Mesendoderm (in vitro differentiated cells): Measurements from ENCODE around the gene ABCB11. TPM values are rescaled to one million over a fixed set of nuclear protein-coding genes. Genes with fewer than 3 reads are reported as not detected.
A peak's percentile ranks its signal among the peaks of the same experiment; 100 is the strongest.

Source experiments
- DNase-seq: peaks from one replicate; pipeline ENCODE4 v3.0.0; 2013
- H2AK5ac ChIP-seq: 2 replicates; pipeline ENCODE4 v1.6.1; 2013; ENCODE audit warnings: low read length, inconsistent platforms
- H2BK120ac ChIP-seq: 2 replicates; pipeline ENCODE4 v1.6.1; 2013; ENCODE audit warnings: low read depth, mild to moderate bottlenecking, low read length, moderate library complexity, mixed read lengths
- H2BK15ac ChIP-seq: replicated peaks from 2 replicates; pipeline ENCODE4 v1.6.1; 2013; ENCODE audit warnings: low read depth, mild to moderate bottlenecking, moderate library complexity
- H2BK5ac ChIP-seq: 2 replicates; pipeline ENCODE4 v1.6.1; 2013; ENCODE audit warnings: low read length, inconsistent platforms
- H3K18ac ChIP-seq: 2 replicates; pipeline ENCODE4 v1.6.1; 2013; ENCODE audit warnings: mild to moderate bottlenecking, low read length, mixed read lengths
- H3K23ac ChIP-seq: one replicate; pipeline ENCODE4 v1.6.1; 2013; ENCODE audit warnings: low read length
- H3K27ac ChIP-seq: 2 replicates; pipeline ENCODE4 v1.5.1; 2013; ENCODE audit warnings: low read depth, mild to moderate bottlenecking, inconsistent platforms, low read length, moderate library complexity
- H3K27me3 ChIP-seq: 2 replicates; pipeline ENCODE4 v1.6.1; 2013; ENCODE audit warnings: low read length, control low read depth, mild to moderate bottlenecking, inconsistent platforms; ENCODE audit not compliant: insufficient read depth, poor library complexity
- H3K36me3 ChIP-seq: 2 replicates; pipeline ENCODE4 v1.6.1; 2013; ENCODE audit warnings: low read length, inconsistent platforms; ENCODE audit not compliant: control insufficient read depth, insufficient read depth
- H3K4ac ChIP-seq: one replicate; pipeline ENCODE4 v1.6.1; 2013; ENCODE audit warnings: low read depth, mild to moderate bottlenecking, low read length, moderate library complexity
- H3K4me1 ChIP-seq: 2 replicates; pipeline ENCODE4 v1.6.1; 2013; ENCODE audit warnings: low read depth, low read length, inconsistent platforms; ENCODE audit not compliant: control insufficient read depth
- H3K4me2 ChIP-seq: 2 replicates; pipeline ENCODE4 v1.6.1; 2013; ENCODE audit warnings: low read length
- H3K4me3 ChIP-seq: 2 replicates; pipeline ENCODE4 v1.5.1; 2013; ENCODE audit warnings: mild to moderate bottlenecking, low read length
- H3K56ac ChIP-seq: one replicate; pipeline ENCODE4 v1.6.1; 2013; ENCODE audit warnings: low read length
- H3K79me1 ChIP-seq: 2 replicates; pipeline ENCODE4 v1.6.1; 2013; ENCODE audit warnings: low read length, inconsistent platforms
- H3K79me2 ChIP-seq: 2 replicates; pipeline ENCODE4 v1.6.1; 2013; ENCODE audit warnings: mild to moderate bottlenecking, low read length; ENCODE audit not compliant: control insufficient read depth, insufficient read depth
- H3K9ac ChIP-seq: 2 replicates; pipeline ENCODE4 v1.6.1; 2013; ENCODE audit warnings: low read length, inconsistent platforms
- H4K5ac ChIP-seq: one replicate; pipeline ENCODE4 v1.6.1; 2013; ENCODE audit warnings: low read length
- H4K8ac ChIP-seq: one replicate; pipeline ENCODE4 v1.6.1; 2013; ENCODE audit warnings: low read depth, mild to moderate bottlenecking, control low read depth, low read length, moderate library complexity
- WGBS: extraction: QIAGEN DNeasy Blood & Tissue Kit; methylation state at CpG from one replicate; pipeline ENCODE4 v1.1.7; 2013; ENCODE audit warnings: low lambda C conversion rate, missing lambda C conversion rate; ENCODE audit not compliant: insufficient coverage; ENCODE audit errors: extremely low coverage; 5-methylcytosine and 5-hydroxymethylcytosine counted together
- polyA plus RNA-seq, 2 experiments: library from polyadenylated mRNA; stranded (reverse); fragments of 200-250 nt; gene quantifications; one replicate each; pipeline ENCODE4 v1.2.3, GENCODE V29; 2013

ABCB11 gene
- polyA plus RNA-seq (2013, experiment 1 of 2): 0.03 TPM
- polyA plus RNA-seq (2013, experiment 2 of 2): 0.03 TPM

- Histone ChIP-seq H3K4me3 (no peak within 1 kb of the TSS), H3K4ac (no peak within 1 kb of the TSS), H3K4me1 (no peaks in the 10 kb centered on the region), H2BK120ac (peak within 1 kb of the TSS; percentile 95), H4K5ac (no peak within 1 kb of the TSS), H3K9ac (no peak within 1 kb of the TSS), H3K56ac (no peak within 1 kb of the TSS), H3K23ac (no peak within 1 kb of the TSS), H3K36me3 (no peaks in the 10 kb centered on the region), H4K8ac (no peak within 1 kb of the TSS), H2AK5ac (no peak within 1 kb of the TSS), H2BK15ac (peak within 1 kb of the TSS; percentile 59), H3K79me2 (no peaks in the 10 kb centered on the region), H3K79me1 (no peaks in the 10 kb centered on the region), H2BK5ac (no peak within 1 kb of the TSS), H3K18ac (no peak within 1 kb of the TSS), H3K27me3 (no peaks in the 10 kb centered on the region), H3K4me2 (no peak within 1 kb of the TSS), H3K27ac (no peak within 1 kb of the TSS)
- WGBS: no CpG with 5 or more reads among the region's 3 CpGs
- DNase-seq: no peak
Observed at GRCh38 chr2:169031202-169031601, at the start of gene ABCB11. Gene ABCB11, minus strand, starts transcription at chr2:169031324. Its CDS starts 13,199 bp downstream, at chr2:169018125.

GRCh38 chr2:169080250-169081069 lies 49.3 kb upstream of the ABCB11 start:
- Histone ChIP-seq H2AK5ac (no peak overlapping the region), H3K27me3 (no peaks in the 10 kb centered on the region), H3K27ac (no peak overlapping the region), H2BK15ac (no peak overlapping the region), H3K23ac (no peak overlapping the region), H3K4me3 (no peak overlapping the region), H3K9ac (no peak overlapping the region), H3K4me2 (no peak overlapping the region), H3K79me1 (no peaks in the 10 kb centered on the region), H3K4ac (no peak overlapping the region), H3K4me1 (no peaks in the 10 kb centered on the region), H4K5ac (no peak overlapping the region), H4K8ac (no peak overlapping the region), H3K36me3 (no peaks in the 10 kb centered on the region), H3K18ac (no peak overlapping the region), H2BK5ac (no peak overlapping the region), H3K56ac (no peak overlapping the region), H2BK120ac (no peak overlapping the region), H3K79me2 (no peaks in the 10 kb centered on the region)
- no CpG with 5 or more reads among the region's 2 CpGs for WGBS
- DNase-seq: no peak

- Histone ChIP-seq H2AK5ac (no peak overlapping the region), H3K36me3 (no peaks in the 10 kb centered on the region), H3K56ac (no peak overlapping the region), H3K27me3 (no peaks in the 10 kb centered on the region), H2BK5ac (no peak overlapping the region), H4K8ac (no peak overlapping the region), H3K4me1 (no peaks in the 10 kb centered on the region), H3K27ac (no peak overlapping the region), H3K23ac (no peak overlapping the region), H3K79me2 (no peaks in the 10 kb centered on the region), H3K79me1 (no peaks in the 10 kb centered on the region), H2BK120ac (no peak overlapping the region), H3K4ac (no peak overlapping the region), H3K4me3 (no peak overlapping the region), H2BK15ac (no peak overlapping the region), H3K9ac (no peak overlapping the region), H3K4me2 (no peak overlapping the region), H4K5ac (no peak overlapping the region), H3K18ac (no peak overlapping the region)
- no CpG with 5 or more reads among the region's 2 CpGs for WGBS
- DNase-seq: no peak
Observed at GRCh38 chr2:169077674-169078240, 46.6 kb upstream of the ABCB11 start.

- no peak overlapping the region for H2BK15ac ChIP-seq
- no peak for DNase-seq
- no peak overlapping the region for H3K27ac ChIP-seq
- no peak overlapping the region for H2BK120ac ChIP-seq
- no peak overlapping the region for H3K4ac ChIP-seq
- H2AK5ac ChIP-seq: no peak overlapping the region
- no CpG with 5 or more reads among the region's 9 CpGs for WGBS
- H3K4me1 ChIP-seq: no peaks in the 10 kb centered on the region
- H4K8ac ChIP-seq: no peak overlapping the region
- no peak overlapping the region for H2BK5ac ChIP-seq
- no peak overlapping the region for H3K4me2 ChIP-seq
- no peak overlapping the region for H4K5ac ChIP-seq
- H3K23ac ChIP-seq: no peak overlapping the region
- H3K9ac ChIP-seq: no peak overlapping the region
- no peaks in the 10 kb centered on the region for H3K27me3 ChIP-seq
- no peaks in the 10 kb centered on the region for H3K79me2 ChIP-seq
- no peak overlapping the region for H3K4me3 ChIP-seq
- H3K36me3 ChIP-seq: no peaks in the 10 kb centered on the region
- no peak overlapping the region for H3K56ac ChIP-seq
- H3K79me1 ChIP-seq: no peaks in the 10 kb centered on the region
- no peak overlapping the region for H3K18ac ChIP-seq
Observed at GRCh38 chr2:169073963-169074751, 43.0 kb upstream of the ABCB11 start.

GRCh38 chr2:169073211-169073962 lies 42.3 kb upstream of the ABCB11 start:
- H2AK5ac ChIP-seq: no peak overlapping the region
- no peak overlapping the region for H4K8ac ChIP-seq
- H3K56ac ChIP-seq: no peak overlapping the region
- no peak overlapping the region for H3K27ac ChIP-seq
- no peak overlapping the region for H3K9ac ChIP-seq
- H3K4ac ChIP-seq: no peak overlapping the region
- H2BK15ac ChIP-seq: no peak overlapping the region
- no peaks in the 10 kb centered on the region for H3K4me1 ChIP-seq
- WGBS: no CpG with 5 or more reads among the region's 3 CpGs
- no peaks in the 10 kb centered on the region for H3K79me2 ChIP-seq
- no peak overlapping the region for H2BK5ac ChIP-seq
- no peak overlapping the region for H2BK120ac ChIP-seq
- H3K79me1 ChIP-seq: no peaks in the 10 kb centered on the region
- no peak overlapping the region for H3K4me2 ChIP-seq
- no peak overlapping the region for H3K18ac ChIP-seq
- H3K36me3 ChIP-seq: no peaks in the 10 kb centered on the region
- no peaks in the 10 kb centered on the region for H3K27me3 ChIP-seq
- no peak overlapping the region for H3K4me3 ChIP-seq
- H4K5ac ChIP-seq: no peak overlapping the region
- H3K23ac ChIP-seq: no peak overlapping the region
- no peak for DNase-seq
